ENCODE measurements around the gene GAMT. TPM values are rescaled to one million over a fixed set of nuclear protein-coding genes. Genes with fewer than 3 reads are reported as not detected.

Gene GAMT
- total and polyA plus RNA-seq, 2 of the 13 experiments (the other 11 are each of a cell fraction or from before 2014, with no cell fraction given) = 115 to 124 TPM

DNA sequence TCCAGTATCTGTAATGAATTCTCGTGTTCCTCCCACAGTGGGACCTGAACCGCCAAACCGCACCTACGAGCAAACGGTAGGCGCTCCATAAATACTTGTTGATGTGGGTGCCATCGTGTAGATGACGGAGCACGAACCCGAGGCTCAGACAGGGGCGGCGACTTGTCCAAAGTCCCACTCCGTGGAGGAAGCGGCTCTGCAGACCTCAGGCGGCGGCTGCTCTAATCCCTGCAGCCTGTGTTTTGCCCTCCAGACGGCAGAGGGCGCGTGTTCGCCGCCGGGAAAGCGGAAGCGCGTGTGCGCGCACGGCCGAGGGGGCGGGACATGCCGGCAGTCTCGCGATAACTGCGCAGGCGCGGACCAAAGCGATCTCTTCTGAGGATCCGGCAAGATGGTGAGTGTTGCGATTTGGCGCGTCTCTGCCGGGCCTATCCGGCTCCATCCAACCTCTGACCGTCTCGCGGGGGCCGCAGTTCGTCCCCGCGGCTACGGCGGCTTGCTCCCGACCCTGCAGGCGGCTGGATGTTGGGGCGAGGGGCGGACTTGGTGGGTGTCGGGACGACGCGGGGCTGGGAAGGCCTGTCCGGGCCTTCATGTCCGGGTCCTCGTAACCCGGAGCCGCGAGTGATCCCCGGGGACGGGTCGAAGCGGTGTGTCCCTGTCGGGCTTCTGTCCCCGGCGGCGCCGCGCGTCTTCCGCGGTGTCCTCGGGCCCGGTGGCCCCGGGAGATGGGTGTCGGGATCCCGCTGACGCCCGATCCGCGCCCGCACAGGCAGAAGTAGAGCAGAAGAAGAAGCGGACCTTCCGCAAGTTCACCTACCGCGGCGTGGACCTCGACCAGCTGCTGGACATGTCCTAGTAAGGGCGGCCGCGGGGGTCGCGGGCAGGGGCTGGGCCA, 36.9 kb upstream of the GAMT start, which contains the start of gene RPS15 (continued):
- TF ChIP-seq ZNF549 (CRISPR knock-in tag; IDR thresholded peaks at IDR 0.05) (peak; percentile 89; the same call in 1 of the 2 replicates), PHF5A (CRISPR knock-in tag; IDR thresholded peaks at IDR 0.05; ENCODE audit: low read depth, unreplicated experiment) (peak; percentile 80), HES4 (CRISPR knock-in tag; IDR thresholded peaks at IDR 0.05; ENCODE audit: borderline replicate concordance) (peak; percentile 91), THAP9 (CRISPR knock-in tag; IDR thresholded peaks at IDR 0.05; ENCODE audit: borderline replicate concordance) (peak; percentile 90), ZNF264 (CRISPR knock-in tag; IDR thresholded peaks at IDR 0.05) (peak; percentile 90; the same call in 1 of the 2 replicates), MBNL3 (CRISPR knock-in tag; conservative IDR thresholded peaks at IDR 0.05) (no peak), GABPB1 (CRISPR knock-in tag; IDR thresholded peaks at IDR 0.05) (peak; percentile 99), ZSCAN30 (CRISPR knock-in tag; IDR thresholded peaks at IDR 0.05) (no peak), ZNF333 (CRISPR knock-in tag; IDR thresholded peaks at IDR 0.05; ENCODE audit: borderline replicate concordance) (peak; percentile 70), ZNF446 (CRISPR knock-in tag; IDR thresholded peaks at IDR 0.05) (peak; percentile 73; the same call in 1 of the 2 replicates), RFXAP (CRISPR knock-in tag; IDR thresholded peaks at IDR 0.05; ENCODE audit: borderline replicate concordance) (peak; percentile 87), HMGA1 (CRISPR knock-in tag; conservative IDR thresholded peaks at IDR 0.05) (no peak), ZBTB37 (CRISPR knock-in tag; IDR thresholded peaks at IDR 0.05) (peak; percentile 48; the same call in 1 of the 2 replicates), ZNF772 (CRISPR knock-in tag; IDR thresholded peaks at IDR 0.05) (peak; percentile 97; the same call in 1 of the 2 replicates), ARHGAP35 (CRISPR knock-in tag; IDR thresholded peaks at IDR 0.05; ENCODE audit: borderline replicate concordance) (peak; percentile 89; the same call in 1 of the 2 replicates), ZNF282 (IDR thresholded peaks at IDR 0.05; ENCODE audit: partially characterized antibody) (no peak), ZNF124 (CRISPR knock-in tag; IDR thresholded peaks at IDR 0.05) (peak; percentile 83; the same call in 1 of the 2 replicates)
- TF ChIP-seq, protein P1, sequence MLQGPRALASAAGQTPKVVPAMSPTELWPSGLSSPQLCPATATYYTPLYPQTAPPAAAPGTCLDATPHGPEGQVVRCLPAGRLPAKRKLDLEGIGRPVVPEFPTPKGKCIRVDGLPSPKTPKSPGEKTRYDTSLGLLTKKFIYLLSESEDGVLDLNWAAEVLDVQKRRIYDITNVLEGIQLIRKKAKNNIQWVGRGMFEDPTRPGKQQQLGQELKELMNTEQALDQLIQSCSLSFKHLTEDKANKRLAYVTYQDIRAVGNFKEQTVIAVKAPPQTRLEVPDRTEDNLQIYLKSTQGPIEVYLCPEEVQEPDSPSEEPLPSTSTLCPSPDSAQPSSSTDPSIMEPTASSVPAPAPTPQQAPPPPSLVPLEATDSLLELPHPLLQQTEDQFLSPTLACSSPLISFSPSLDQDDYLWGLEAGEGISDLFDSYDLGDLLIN (CRISPR knock-in tag; IDR thresholded peaks at IDR 0.05; ENCODE audit: borderline replicate concordance) = peak; percentile 94; the same call in 1 of the 2 replicates
- TF ChIP-seq, protein P2, sequence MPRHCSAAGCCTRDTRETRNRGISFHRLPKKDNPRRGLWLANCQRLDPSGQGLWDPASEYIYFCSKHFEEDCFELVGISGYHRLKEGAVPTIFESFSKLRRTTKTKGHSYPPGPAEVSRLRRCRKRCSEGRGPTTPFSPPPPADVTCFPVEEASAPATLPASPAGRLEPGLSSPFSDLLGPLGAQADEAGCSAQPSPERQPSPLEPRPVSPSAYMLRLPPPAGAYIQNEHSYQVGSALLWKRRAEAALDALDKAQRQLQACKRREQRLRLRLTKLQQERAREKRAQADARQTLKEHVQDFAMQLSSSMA (CRISPR knock-in tag; IDR thresholded peaks at IDR 0.05) = peak; percentile 92
- TF ChIP-seq, protein P3, sequence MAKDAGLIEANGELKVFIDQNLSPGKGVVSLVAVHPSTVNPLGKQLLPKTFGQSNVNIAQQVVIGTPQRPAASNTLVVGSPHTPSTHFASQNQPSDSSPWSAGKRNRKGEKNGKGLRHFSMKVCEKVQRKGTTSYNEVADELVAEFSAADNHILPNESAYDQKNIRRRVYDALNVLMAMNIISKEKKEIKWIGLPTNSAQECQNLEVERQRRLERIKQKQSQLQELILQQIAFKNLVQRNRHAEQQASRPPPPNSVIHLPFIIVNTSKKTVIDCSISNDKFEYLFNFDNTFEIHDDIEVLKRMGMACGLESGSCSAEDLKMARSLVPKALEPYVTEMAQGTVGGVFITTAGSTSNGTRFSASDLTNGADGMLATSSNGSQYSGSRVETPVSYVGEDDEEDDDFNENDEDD (CRISPR knock-in tag; IDR thresholded peaks at IDR 0.05; ENCODE audit: borderline replicate concordance) = peak; percentile 86

All from HepG2 (cell line).